ENCODE results near the gene NRN1L.

DNA sequence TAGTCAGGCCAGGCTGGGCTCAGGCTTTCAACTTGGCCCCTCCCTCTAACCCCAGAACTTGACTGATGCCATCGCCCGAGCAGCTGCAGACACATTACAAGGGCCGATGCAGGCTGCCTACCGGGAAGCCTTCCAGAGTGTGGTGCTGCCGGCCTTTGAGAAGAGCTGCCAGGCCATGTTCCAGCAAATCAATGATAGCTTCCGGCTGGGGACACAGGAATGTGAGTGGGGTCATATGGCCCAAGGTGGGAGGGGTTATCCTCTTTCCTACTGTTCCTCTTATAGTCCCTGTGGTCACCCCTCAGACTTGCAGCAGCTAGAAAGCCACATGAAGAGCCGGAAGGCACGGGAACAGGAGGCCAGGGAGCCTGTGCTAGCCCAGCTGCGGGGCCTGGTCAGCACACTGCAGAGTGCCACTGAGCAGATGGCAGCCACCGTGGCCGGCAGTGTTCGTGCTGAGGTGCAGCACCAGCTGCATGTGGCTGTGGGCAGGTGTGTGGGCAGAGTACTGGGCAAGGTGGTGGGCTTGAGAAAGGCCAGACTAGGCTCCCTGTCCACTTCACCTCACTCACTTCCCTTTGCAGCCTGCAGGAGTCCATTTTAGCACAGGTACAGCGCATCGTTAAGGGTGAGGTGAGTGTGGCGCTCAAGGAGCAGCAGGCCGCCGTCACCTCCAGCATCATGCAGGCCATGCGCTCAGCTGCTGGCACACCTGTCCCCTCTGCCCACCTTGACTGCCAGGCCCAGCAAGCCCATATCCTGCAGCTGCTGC, 2.1 kb upstream of the NRN1L start:
- no peak for TF ChIP-seq FOXK2 (IDR thresholded peaks at IDR 0.05)
- TF ChIP-seq HDGF (IDR thresholded peaks at IDR 0.05; ENCODE audit: borderline replicate concordance): no peak
